H9 (cell line): ENCODE data around the gene C1orf226. TPM values are rescaled to one million over a fixed set of nuclear protein-coding genes. Genes with fewer than 3 reads are reported as not detected.

Source experiments
- DNase-seq: peaks from one replicate; pipeline ENCODE4 v3.0.0-alpha.2; 2017
- H2AFZ ChIP-seq: one replicate; pipeline ENCODE4 v1.6.1; 2013; ENCODE audit warnings: mild to moderate bottlenecking, low read length, control low read depth, moderate library complexity
- H2AK5ac ChIP-seq: 2 replicates; pipeline ENCODE4 v1.6.1; 2013; ENCODE audit warnings: low read length, control low read depth, mixed read lengths; ENCODE audit not compliant: insufficient read length
- H2BK120ac ChIP-seq: one replicate; pipeline ENCODE4 v1.6.1; 2013; ENCODE audit warnings: low read depth, mild to moderate bottlenecking, low read length, control low read depth, inconsistent platforms; ENCODE audit not compliant: poor library complexity, severe bottlenecking
- H2BK12ac ChIP-seq: 2 replicates; pipeline ENCODE4 v1.6.1; 2013; ENCODE audit warnings: low read length, control low read depth, mixed read lengths, low read depth; ENCODE audit not compliant: insufficient read length
- H2BK15ac ChIP-seq: 2 replicates; pipeline ENCODE4 v1.6.1; 2013; ENCODE audit warnings: low read depth, low read length, control low read depth
- H2BK20ac ChIP-seq: one replicate; pipeline ENCODE4 v1.6.1; 2013; ENCODE audit warnings: low read depth, mild to moderate bottlenecking, low read length, control low read depth, inconsistent platforms; ENCODE audit not compliant: poor library complexity, severe bottlenecking
- H2BK5ac ChIP-seq: 2 replicates; pipeline ENCODE4 v1.6.1; 2013; ENCODE audit warnings: low read length, control low read depth, mixed read lengths; ENCODE audit not compliant: insufficient read length
- H3K14ac ChIP-seq: 2 replicates; pipeline ENCODE4 v1.6.1; 2013; ENCODE audit warnings: low read length, control low read depth; ENCODE audit not compliant: insufficient read depth
- H3K18ac ChIP-seq: 2 replicates; pipeline ENCODE4 v1.6.1; 2013; ENCODE audit warnings: low read depth, mild to moderate bottlenecking, mixed read lengths, low read length, control low read depth; ENCODE audit not compliant: insufficient read length
- H3K23ac ChIP-seq: 2 replicates; pipeline ENCODE4 v1.6.1; 2013; ENCODE audit warnings: low read length, control low read depth, mixed read lengths, low read depth; ENCODE audit not compliant: insufficient read length
- H3K23me2 ChIP-seq: 2 replicates; pipeline ENCODE4 v1.6.1; 2013; ENCODE audit warnings: low read depth, mild to moderate bottlenecking, mixed read lengths, low read length, control low read depth; ENCODE audit not compliant: insufficient read length, poor library complexity, severe bottlenecking
- H3K27ac ChIP-seq: 2 replicates; pipeline ENCODE4 v1.5.1; 2013; ENCODE audit warnings: low read length, control low read depth, mixed read lengths, low read depth; ENCODE audit not compliant: insufficient read length
- H3K27me3 ChIP-seq: 2 replicates; pipeline ENCODE4 v1.6.1; 2013; ENCODE audit warnings: low read length, control low read depth, inconsistent platforms; ENCODE audit not compliant: insufficient read depth
- H3K4ac ChIP-seq: 2 replicates; pipeline ENCODE4 v1.6.1; 2013; ENCODE audit warnings: low read depth, mild to moderate bottlenecking, control low read depth, inconsistent platforms, low read length, moderate library complexity
- H3K4me1 ChIP-seq: 2 replicates; pipeline ENCODE4 v1.6.1; 2013; ENCODE audit warnings: low read length, control low read depth, inconsistent platforms; ENCODE audit not compliant: insufficient read depth
- H3K4me2 ChIP-seq: 2 replicates; pipeline ENCODE4 v1.6.1; 2013; ENCODE audit warnings: low read length, control low read depth, mixed read lengths; ENCODE audit not compliant: insufficient read length, insufficient read depth
- H3K56ac ChIP-seq: 2 replicates; pipeline ENCODE4 v1.6.1; 2013; ENCODE audit warnings: low read depth, mild to moderate bottlenecking, mixed read lengths, low read length, control low read depth; ENCODE audit not compliant: insufficient read length
- H3K79me1 ChIP-seq: 2 replicates; pipeline ENCODE4 v1.6.1; 2013; ENCODE audit warnings: low read depth, mild to moderate bottlenecking, moderate library complexity, low read length, control low read depth, inconsistent platforms; ENCODE audit not compliant: insufficient read depth, poor library complexity, severe bottlenecking
- H3K79me2 ChIP-seq: 2 replicates; pipeline ENCODE4 v1.6.1; 2013; ENCODE audit warnings: low read length, control low read depth, inconsistent platforms; ENCODE audit not compliant: insufficient read depth
- H3K9ac ChIP-seq: 2 replicates; pipeline ENCODE4 v1.6.1; 2013; ENCODE audit warnings: low read length, control low read depth, mixed read lengths; ENCODE audit not compliant: insufficient read length; ENCODE audit errors: extremely low read depth
- H3K9me3 ChIP-seq: one replicate; pipeline ENCODE4 v1.6.1; 2013; ENCODE audit warnings: low read depth, low read length, inconsistent platforms; ENCODE audit not compliant: control insufficient read depth
- H3T11ph ChIP-seq: one replicate; pipeline ENCODE4 v1.6.1; 2013; ENCODE audit warnings: mild to moderate bottlenecking, low read length, control low read depth, inconsistent platforms
- H4K20me1 ChIP-seq: one replicate; pipeline ENCODE4 v1.6.1; 2013; ENCODE audit not compliant: control insufficient read depth, insufficient read length, insufficient read depth
- H4K5ac ChIP-seq: 2 replicates; pipeline ENCODE4 v1.6.1; 2013; ENCODE audit warnings: low read depth, mild to moderate bottlenecking, mixed read lengths, low read length, control low read depth; ENCODE audit not compliant: insufficient read length
- H4K8ac ChIP-seq: replicated peaks from 2 replicates; pipeline ENCODE4 v1.6.1; 2013; ENCODE audit warnings: low read length, control low read depth, mixed read lengths, low read depth; ENCODE audit not compliant: insufficient read length
- H4K91ac ChIP-seq: 2 replicates; pipeline ENCODE4 v1.6.1; 2013; ENCODE audit warnings: low read depth, mild to moderate bottlenecking, moderate library complexity, mixed read lengths, low read length, control low read depth; ENCODE audit not compliant: insufficient read length
- H3K27ac Mint-ChIP-seq, 3 experiments: 2 replicates in 2 of 3; 3 replicates in 1 of 3; pipeline ENCODE4 v1.8.0; 2020 to 2021; ENCODE audit warnings: mixed read lengths in 3 of 3, mild to moderate bottlenecking in 1 of 3, moderate library complexity in 1 of 3
- H3K27me3 Mint-ChIP-seq: 2 replicates; pipeline ENCODE4 v1.8.0; 2021; ENCODE audit warnings: low read depth, mild to moderate bottlenecking, moderate library complexity, mixed read lengths
- H3K36me3 Mint-ChIP-seq, 3 experiments: 2 replicates in 2 of 3; 3 replicates in 1 of 3; pipeline ENCODE4 v1.8.0; 2020 to 2021; ENCODE audit warnings: low read depth in 3 of 3, mixed read lengths in 3 of 3; ENCODE audit not compliant: insufficient read depth in 1 of 3
- H3K4me1 Mint-ChIP-seq, 2 experiments: 2 replicates each; pipeline ENCODE4 v1.8.0; 2020; ENCODE audit warnings: mixed read lengths in 2 of 2
- H3K4me3 Mint-ChIP-seq, 2 experiments: 2 replicates in 1 of 2; 3 replicates in 1 of 2; pipeline ENCODE4 v1.8.0; 2020 to 2021; ENCODE audit warnings: mild to moderate bottlenecking in 2 of 2, mixed read lengths in 2 of 2, moderate library complexity in 1 of 2
- H3K9me3 Mint-ChIP-seq, 2 experiments: 2 replicates in 1 of 2; 3 replicates in 1 of 2; pipeline ENCODE4 v1.8.0; 2020; ENCODE audit warnings: mild to moderate bottlenecking in 2 of 2, mixed read lengths in 2 of 2, moderate library complexity in 1 of 2
- WGBS: extraction: QIAGEN DNeasy Blood & Tissue Kit; methylation state at CpG from one replicate; pipeline ENCODE4 v1.1.7; 2013; ENCODE audit warnings: missing lambda C conversion rate, low lambda C conversion rate, mixed read lengths; ENCODE audit not compliant: insufficient read length; ENCODE audit errors: extremely low coverage; 5-methylcytosine and 5-hydroxymethylcytosine counted together
- total RNA-seq: library from RNA; stranded (reverse); gene quantifications from 2 replicates; pipeline ENCODE4 v1.2.1, GENCODE V29; 2021
- TF ChIP-seq, protein P1 (sequence below): fragments of 200-600 bp; sonication (generic); conservative IDR thresholded peaks from 3 replicates; pipeline ENCODE4 v1.8.0; 2021; ENCODE audit warnings: antibody characterized with exemption, mild to moderate bottlenecking

Gene C1orf226
- total RNA-seq, 1 experiment from 2014 or later: 11.5 TPM

DNA sequence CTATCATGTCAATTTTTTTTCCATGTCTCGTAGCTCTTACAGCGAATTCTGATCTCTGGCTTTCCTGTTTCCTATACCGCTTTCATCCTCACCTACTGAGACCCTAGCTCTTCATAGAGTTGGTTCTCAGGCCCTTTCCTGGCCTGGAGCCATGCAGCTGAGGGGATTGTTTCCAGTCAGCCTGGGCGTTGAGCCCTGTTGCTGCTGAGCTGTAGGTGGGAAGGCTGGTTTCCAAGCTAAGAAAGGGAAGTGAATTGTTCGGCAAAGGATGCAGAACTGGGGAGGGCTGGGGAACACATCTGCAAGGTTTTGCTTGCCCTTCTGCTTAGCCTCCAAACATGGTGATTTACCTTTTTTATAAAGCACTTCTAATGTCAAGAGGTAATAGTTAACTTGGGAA lies 46.4 kb upstream of the C1orf226 start:
- H3K56ac ChIP-seq: no peak overlapping the region
- H3K23ac ChIP-seq: no peak overlapping the region
- no peak overlapping the region for H2BK120ac ChIP-seq
- H3K4me1 Mint-ChIP-seq: peaks cover 13 to 14% of the 10 kb centered on the region in 2 experiments
- no peak overlapping the region for H3K27ac ChIP-seq
- H2BK5ac ChIP-seq: no peak overlapping the region
- H4K8ac ChIP-seq: no peak overlapping the region
- H4K5ac ChIP-seq: no peak overlapping the region
- H3K27ac Mint-ChIP-seq: no peak overlapping the region; a peak in 1 of 7 replicates
- H3K9ac ChIP-seq: no peak overlapping the region
- H3K4me1 ChIP-seq: peaks cover 4% of the 10 kb centered on the region; the same call in 1 of the 2 replicates
- DNase-seq: no peak
- no peak overlapping the region for H4K91ac ChIP-seq
- H3K36me3 Mint-ChIP-seq: no peaks in the 10 kb centered on the region; a peak in 1 of 7 replicates
- H2AK5ac ChIP-seq: no peak overlapping the region
- H3K23me2 ChIP-seq: no peaks in the 10 kb centered on the region
- H3K79me2 ChIP-seq: no peaks in the 10 kb centered on the region
- H3K9me3 ChIP-seq: no peaks in the 10 kb centered on the region
- no peak overlapping the region for H2BK20ac ChIP-seq
- no peak overlapping the region for H2AFZ ChIP-seq
- no peak overlapping the region for H3K18ac ChIP-seq
- no peak overlapping the region for H2BK15ac ChIP-seq
- no peak overlapping the region for H3K14ac ChIP-seq
- no peak overlapping the region for H3K4me3 Mint-ChIP-seq
- H3T11ph ChIP-seq: no peak overlapping the region
- no peaks in the 10 kb centered on the region for H3K79me1 ChIP-seq
- no peak overlapping the region for H3K4me2 ChIP-seq
- no peaks in the 10 kb centered on the region; a peak in 1 of 5 replicates for H3K9me3 Mint-ChIP-seq
- H3K27me3 ChIP-seq: no peaks in the 10 kb centered on the region
- whole genome bisulfite sequencing: no CpG with 5 or more reads among the region's 5 CpGs
- no peaks in the 10 kb centered on the region; the same call in 1 of the 2 replicates for H3K27me3 Mint-ChIP-seq
- TF ChIP-seq, protein P1, sequence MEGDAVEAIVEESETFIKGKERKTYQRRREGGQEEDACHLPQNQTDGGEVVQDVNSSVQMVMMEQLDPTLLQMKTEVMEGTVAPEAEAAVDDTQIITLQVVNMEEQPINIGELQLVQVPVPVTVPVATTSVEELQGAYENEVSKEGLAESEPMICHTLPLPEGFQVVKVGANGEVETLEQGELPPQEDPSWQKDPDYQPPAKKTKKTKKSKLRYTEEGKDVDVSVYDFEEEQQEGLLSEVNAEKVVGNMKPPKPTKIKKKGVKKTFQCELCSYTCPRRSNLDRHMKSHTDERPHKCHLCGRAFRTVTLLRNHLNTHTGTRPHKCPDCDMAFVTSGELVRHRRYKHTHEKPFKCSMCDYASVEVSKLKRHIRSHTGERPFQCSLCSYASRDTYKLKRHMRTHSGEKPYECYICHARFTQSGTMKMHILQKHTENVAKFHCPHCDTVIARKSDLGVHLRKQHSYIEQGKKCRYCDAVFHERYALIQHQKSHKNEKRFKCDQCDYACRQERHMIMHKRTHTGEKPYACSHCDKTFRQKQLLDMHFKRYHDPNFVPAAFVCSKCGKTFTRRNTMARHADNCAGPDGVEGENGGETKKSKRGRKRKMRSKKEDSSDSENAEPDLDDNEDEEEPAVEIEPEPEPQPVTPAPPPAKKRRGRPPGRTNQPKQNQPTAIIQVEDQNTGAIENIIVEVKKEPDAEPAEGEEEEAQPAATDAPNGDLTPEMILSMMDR: no peak
- H2BK12ac ChIP-seq: no peak overlapping the region
- H4K20me1 ChIP-seq: no peaks in the 10 kb centered on the region
- H3K4ac ChIP-seq: no peak overlapping the region
